Suprapubic skin (tissue), 4 donors: ENCODE results near the gene PDZK1. TPM values are rescaled to one million over a fixed set of nuclear protein-coding genes. Genes with fewer than 3 reads are reported as not detected.

Source experiments
- DNase-seq, 2 donors: peaks; one replicate each; pipeline ENCODE4 v3.0.0-alpha.2; 2019; ENCODE audit warnings: low spot score in 2 of 2
- H3K27ac ChIP-seq: fragments of 200-600 bp; sonication (generic); one replicate; pipeline ENCODE4 v1.5.1; 2019
- H3K27me3 ChIP-seq: fragments of 200-600 bp; sonication (generic); one replicate; pipeline ENCODE4 v1.5.1; 2019
- H3K36me3 ChIP-seq: fragments of 200-600 bp; sonication (generic); one replicate; pipeline ENCODE4 v1.5.1; 2019
- H3K4me1 ChIP-seq: fragments of 200-600 bp; sonication (generic); one replicate; pipeline ENCODE4 v1.5.1; 2019
- H3K4me3 ChIP-seq: fragments of 200-600 bp; sonication (generic); one replicate; pipeline ENCODE4 v1.5.1; 2019; ENCODE audit warnings: mild to moderate bottlenecking
- H3K9me3 ChIP-seq: fragments of 200-600 bp; sonication (generic); one replicate; pipeline ENCODE4 v1.5.1; 2019
- EP300 ChIP-seq: sonication (generic); formaldehyde crosslinking; IDR thresholded peaks from one replicate; pipeline ENCODE4 v1.6.1; 2017; ENCODE audit warnings: antibody characterized with exemption
- POLR2A ChIP-seq, 2 donors: fragments of 450-650 bp; IDR thresholded peaks; one replicate each; pipeline ENCODE4 v1.6.1; 2017; ENCODE audit warnings: antibody characterized with exemption in 2 of 2, mild to moderate bottlenecking in 2 of 2, moderate library complexity in 2 of 2
- POLR2AphosphoS5 ChIP-seq, 3 donors: sonication (generic); formaldehyde crosslinking; IDR thresholded peaks; one replicate each; pipeline ENCODE4 v1.6.1; 2017; ENCODE audit warnings: antibody characterized with exemption in 3 of 3
- WGBS: methylation state at CpG from one replicate; pipeline ENCODE4 v1.1.5; 2018; 5-methylcytosine and 5-hydroxymethylcytosine counted together
- total RNA-seq, 4 donors: library from RNA; depleted of rRNA; stranded (reverse); fragments of >200 nt; gene quantifications; one replicate each; pipeline ENCODE4 v1.1.0, GENCODE V29; 2016
- TF ChIP-seq, protein P1 (sequence below), 2 donors: fragments of 200-600 bp in 1 of 2; fragments of 450-650 bp in 1 of 2; sonication (generic) in 1 of 2; IDR thresholded peaks; one replicate each; pipeline ENCODE4 v1.5.1; 2016 to 2019; ENCODE audit warnings: antibody characterized with exemption in 2 of 2, mild to moderate bottlenecking in 1 of 2, moderate library complexity in 1 of 2

The PDZK1 gene
- total RNA-seq, 4 donors from 2014 or later: 1.4 to 7.8 (median 3.5) TPM

DNA sequence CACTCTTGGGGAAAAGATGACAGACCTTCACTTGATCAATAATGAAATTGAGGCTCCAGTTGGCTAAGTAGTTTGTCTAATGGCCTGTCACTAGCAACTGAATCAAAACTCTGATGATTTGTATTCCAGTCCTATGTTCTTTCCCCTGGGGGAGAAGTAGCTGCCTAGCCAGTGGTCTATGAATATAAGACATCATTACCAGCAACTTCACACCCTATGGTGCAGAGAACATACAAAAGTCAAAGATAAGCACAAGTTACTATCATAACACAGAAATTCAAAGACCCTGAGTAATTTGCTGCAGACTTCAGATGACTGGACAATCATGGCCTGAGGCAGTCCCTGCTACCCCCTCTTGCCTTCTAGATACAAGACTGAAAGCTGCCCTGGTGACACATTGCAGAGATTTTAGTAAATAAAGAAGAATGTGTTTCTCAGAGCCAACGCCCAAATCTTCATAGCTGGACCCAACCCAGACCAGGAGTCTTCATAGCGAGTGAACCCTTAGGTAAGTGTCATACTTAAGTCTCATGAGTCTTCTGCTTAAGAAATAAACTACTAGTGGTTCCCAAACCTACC, 993 bp downstream of the PDZK1 start:
- TF ChIP-seq, protein P1, sequence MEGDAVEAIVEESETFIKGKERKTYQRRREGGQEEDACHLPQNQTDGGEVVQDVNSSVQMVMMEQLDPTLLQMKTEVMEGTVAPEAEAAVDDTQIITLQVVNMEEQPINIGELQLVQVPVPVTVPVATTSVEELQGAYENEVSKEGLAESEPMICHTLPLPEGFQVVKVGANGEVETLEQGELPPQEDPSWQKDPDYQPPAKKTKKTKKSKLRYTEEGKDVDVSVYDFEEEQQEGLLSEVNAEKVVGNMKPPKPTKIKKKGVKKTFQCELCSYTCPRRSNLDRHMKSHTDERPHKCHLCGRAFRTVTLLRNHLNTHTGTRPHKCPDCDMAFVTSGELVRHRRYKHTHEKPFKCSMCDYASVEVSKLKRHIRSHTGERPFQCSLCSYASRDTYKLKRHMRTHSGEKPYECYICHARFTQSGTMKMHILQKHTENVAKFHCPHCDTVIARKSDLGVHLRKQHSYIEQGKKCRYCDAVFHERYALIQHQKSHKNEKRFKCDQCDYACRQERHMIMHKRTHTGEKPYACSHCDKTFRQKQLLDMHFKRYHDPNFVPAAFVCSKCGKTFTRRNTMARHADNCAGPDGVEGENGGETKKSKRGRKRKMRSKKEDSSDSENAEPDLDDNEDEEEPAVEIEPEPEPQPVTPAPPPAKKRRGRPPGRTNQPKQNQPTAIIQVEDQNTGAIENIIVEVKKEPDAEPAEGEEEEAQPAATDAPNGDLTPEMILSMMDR (IDR thresholded peaks at IDR 0.05): no peak
- TF ChIP-seq EP300 (no peak), POLR2AphosphoS5 (IDR thresholded peaks at IDR 0.05) (no peak), POLR2A (IDR thresholded peaks at IDR 0.05) (no peak)
- DNase-seq: no peak
- H3K9me3 ChIP-seq: no peaks in the 10 kb centered on the region
- no peaks in the 10 kb centered on the region for H3K27me3 ChIP-seq
- no peak overlapping the region for H3K4me3 ChIP-seq
- WGBS: 56% methylated on average over 2 of the region's 2 CpGs
- no peak overlapping the region for H3K27ac ChIP-seq
- H3K4me1 ChIP-seq: no peaks in the 10 kb centered on the region
- no peaks in the 10 kb centered on the region for H3K36me3 ChIP-seq

DNA sequence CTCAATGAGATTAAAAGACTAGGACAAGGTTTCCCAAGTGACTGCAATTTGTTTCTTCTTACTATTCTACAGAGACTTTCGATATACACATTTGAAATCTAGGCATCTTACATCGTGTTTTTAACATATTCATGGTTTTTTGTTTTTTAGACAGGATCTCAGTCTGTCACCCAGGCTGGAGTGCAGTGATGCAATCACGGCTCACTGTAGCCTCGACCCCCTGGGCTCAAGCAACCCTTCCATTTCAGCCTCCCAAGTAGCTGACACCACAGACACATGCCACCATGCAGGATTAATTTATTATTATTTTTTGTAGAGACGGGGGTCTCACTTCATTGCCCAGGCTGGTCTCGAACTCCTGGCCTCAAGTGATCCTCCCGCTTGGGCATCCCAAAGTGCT, 1.5 kb downstream of the PDZK1 start:
- no peaks in the 10 kb centered on the region for H3K9me3 ChIP-seq
- no peaks in the 10 kb centered on the region for H3K27me3 ChIP-seq
- H3K4me1 ChIP-seq: no peaks in the 10 kb centered on the region
- H3K27ac ChIP-seq: no peak overlapping the region
- WGBS: 90% methylated on average over 7 of the region's 7 CpGs
- no peak for DNase-seq
- H3K36me3 ChIP-seq: no peaks in the 10 kb centered on the region
- H3K4me3 ChIP-seq: no peak overlapping the region
- no peak for TF ChIP-seq POLR2AphosphoS5 (IDR thresholded peaks at IDR 0.05)
- no peak for TF ChIP-seq POLR2A (IDR thresholded peaks at IDR 0.05)
- TF ChIP-seq, protein P1 (IDR thresholded peaks at IDR 0.05): no peak
- no peak for TF ChIP-seq EP300

DNA sequence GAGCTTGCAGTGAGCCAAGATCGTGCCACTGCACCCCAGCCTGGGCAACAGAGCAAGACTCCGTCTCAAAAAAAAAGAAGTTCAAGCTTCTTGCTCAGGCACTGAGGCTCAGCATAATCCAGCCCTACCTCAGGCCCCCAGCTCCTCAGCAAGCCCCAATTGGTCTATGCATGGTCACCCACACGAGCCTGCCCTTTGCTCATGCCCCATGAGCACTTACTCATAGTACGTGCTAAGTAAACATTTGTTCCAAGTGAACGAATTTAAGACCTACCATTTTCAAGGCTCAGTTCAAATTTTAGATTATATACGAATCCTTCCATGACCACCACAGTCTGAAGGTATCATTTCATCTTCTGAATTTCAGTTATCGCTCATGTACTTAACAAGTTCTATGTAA, 4.3 kb downstream of the PDZK1 start:
- Histone ChIP-seq H3K36me3 (no peaks in the 10 kb centered on the region), H3K4me1 (no peaks in the 10 kb centered on the region)
- 89% methylated on average over 7 of the region's 7 CpGs for WGBS

DNA sequence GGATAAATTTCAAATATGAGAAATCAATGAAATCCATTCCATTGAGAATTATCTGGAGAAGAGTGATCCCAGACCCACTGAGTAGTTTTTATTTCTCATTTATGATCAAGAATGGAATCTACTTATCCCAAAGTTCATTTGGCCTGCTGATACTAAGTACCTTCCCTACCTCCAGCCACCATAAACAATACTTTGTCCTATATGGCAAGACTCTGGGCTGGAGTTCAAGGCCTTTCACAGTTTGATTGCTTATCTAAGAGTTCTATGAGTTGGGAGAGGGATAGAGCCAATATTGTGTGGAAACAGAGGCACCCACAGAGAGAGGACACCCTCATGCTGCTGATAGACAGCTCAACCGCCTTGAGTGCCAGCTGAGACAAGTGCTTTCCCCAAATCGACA, 5.1 kb downstream of the PDZK1 start:
- no peak overlapping the region for H3K4me3 ChIP-seq
- H3K27ac ChIP-seq: no peak overlapping the region
- no peaks in the 10 kb centered on the region for H3K27me3 ChIP-seq
- H3K9me3 ChIP-seq: no peaks in the 10 kb centered on the region
- no peaks in the 10 kb centered on the region for H3K4me1 ChIP-seq
- no peaks in the 10 kb centered on the region for H3K36me3 ChIP-seq
- DNase-seq: no peak
- WGBS: 80% methylated on average over 2 of the region's 2 CpGs
- TF ChIP-seq POLR2A (IDR thresholded peaks at IDR 0.05) (no peak), EP300 (no peak), POLR2AphosphoS5 (IDR thresholded peaks at IDR 0.05) (no peak)
- TF ChIP-seq, protein P1 (IDR thresholded peaks at IDR 0.05): no peak

More for the DNA sequence above, 4.3 kb downstream of the PDZK1 start:
- no peaks in the 10 kb centered on the region for H3K9me3 ChIP-seq
- H3K27ac ChIP-seq: no peak overlapping the region
- no peak for DNase-seq
- H3K4me3 ChIP-seq: no peak overlapping the region
- no peaks in the 10 kb centered on the region for H3K27me3 ChIP-seq
- TF ChIP-seq EP300 (no peak), POLR2A (IDR thresholded peaks at IDR 0.05) (no peak), POLR2AphosphoS5 (IDR thresholded peaks at IDR 0.05) (no peak)
- TF ChIP-seq, protein P1 (IDR thresholded peaks at IDR 0.05): no peak

DNA sequence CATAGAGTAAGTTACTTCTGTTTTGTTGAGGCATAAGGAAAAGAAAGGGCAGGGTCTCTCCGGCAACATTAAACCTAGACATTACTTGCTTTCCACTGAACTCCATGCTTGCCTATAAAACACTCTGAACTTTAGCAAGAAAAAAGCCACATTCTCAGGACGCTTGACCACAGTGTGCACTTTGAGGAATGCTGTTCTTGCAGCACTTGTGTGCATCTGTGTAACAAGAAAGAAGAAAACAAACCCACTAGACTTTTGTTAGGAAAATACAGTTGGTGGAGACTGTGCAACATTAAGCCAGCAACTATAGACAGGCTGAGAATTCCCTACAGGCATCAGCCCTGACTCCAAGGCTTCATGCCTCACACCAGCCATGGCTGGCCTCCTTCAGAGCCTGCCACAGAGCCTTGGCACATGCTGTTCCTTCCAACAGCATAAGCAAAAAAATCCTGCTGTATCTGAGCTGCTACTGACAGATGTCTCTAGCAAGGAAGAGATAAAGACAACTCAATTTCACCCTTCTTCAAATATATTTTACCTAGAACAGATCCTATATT, 5.8 kb downstream of the PDZK1 start:
- DNase-seq: no peak
- Histone ChIP-seq H3K4me3 (no peak overlapping the region), H3K36me3 (no peaks in the 10 kb centered on the region), H3K9me3 (no peaks in the 10 kb centered on the region), H3K4me1 (no peaks in the 10 kb centered on the region), H3K27ac (no peak overlapping the region), H3K27me3 (peaks cover 3% of the 10 kb centered on the region)
- WGBS: 77% methylated on average over 2 of the region's 2 CpGs
- TF ChIP-seq, protein P1 (IDR thresholded peaks at IDR 0.05): no peak
- TF ChIP-seq EP300 (no peak), POLR2AphosphoS5 (IDR thresholded peaks at IDR 0.05) (no peak), POLR2A (IDR thresholded peaks at IDR 0.05) (no peak)
